SU-DHL-6 (cell line): ENCODE measurements around the gene TLR8.

Experiments
- EZH2phosphoT487 ChIP-seq: fragments of 200-600 bp; sonication (generic), shearing (Covaris generic); conservative IDR thresholded peaks from 2 replicates; pipeline ENCODE4 v1.6.1; 2018; ENCODE audit warnings: mild to moderate bottlenecking, antibody characterized with exemption, low read length, moderate library complexity, mixed read lengths
- TF ChIP-seq, protein P1 (sequence below): fragments of 200-600 bp; sonication (generic); IDR thresholded peaks from one replicate; pipeline ENCODE4 v1.5.1; 2017; ENCODE audit warnings: antibody characterized with exemption, mild to moderate bottlenecking, low read length, moderate library complexity; ENCODE audit not compliant: insufficient read depth, poor library complexity, severe bottlenecking

- TF ChIP-seq, protein P1, sequence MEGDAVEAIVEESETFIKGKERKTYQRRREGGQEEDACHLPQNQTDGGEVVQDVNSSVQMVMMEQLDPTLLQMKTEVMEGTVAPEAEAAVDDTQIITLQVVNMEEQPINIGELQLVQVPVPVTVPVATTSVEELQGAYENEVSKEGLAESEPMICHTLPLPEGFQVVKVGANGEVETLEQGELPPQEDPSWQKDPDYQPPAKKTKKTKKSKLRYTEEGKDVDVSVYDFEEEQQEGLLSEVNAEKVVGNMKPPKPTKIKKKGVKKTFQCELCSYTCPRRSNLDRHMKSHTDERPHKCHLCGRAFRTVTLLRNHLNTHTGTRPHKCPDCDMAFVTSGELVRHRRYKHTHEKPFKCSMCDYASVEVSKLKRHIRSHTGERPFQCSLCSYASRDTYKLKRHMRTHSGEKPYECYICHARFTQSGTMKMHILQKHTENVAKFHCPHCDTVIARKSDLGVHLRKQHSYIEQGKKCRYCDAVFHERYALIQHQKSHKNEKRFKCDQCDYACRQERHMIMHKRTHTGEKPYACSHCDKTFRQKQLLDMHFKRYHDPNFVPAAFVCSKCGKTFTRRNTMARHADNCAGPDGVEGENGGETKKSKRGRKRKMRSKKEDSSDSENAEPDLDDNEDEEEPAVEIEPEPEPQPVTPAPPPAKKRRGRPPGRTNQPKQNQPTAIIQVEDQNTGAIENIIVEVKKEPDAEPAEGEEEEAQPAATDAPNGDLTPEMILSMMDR: no peak
- no peak for TF ChIP-seq EZH2phosphoT487
Measured at GRCh38 chrX:12881914-12882313, 24.5 kb upstream of the TLR8 start.
